Kasumi-1 (cell line): Measurements from ENCODE around the gene DSCAML1.

Experiments
- DNase-seq, 2 experiments: peaks; one replicate each; lab custom pipeline; 2025; lab: John Stamatoyannopoulos, UW

DSCAML1 gene

DNA sequence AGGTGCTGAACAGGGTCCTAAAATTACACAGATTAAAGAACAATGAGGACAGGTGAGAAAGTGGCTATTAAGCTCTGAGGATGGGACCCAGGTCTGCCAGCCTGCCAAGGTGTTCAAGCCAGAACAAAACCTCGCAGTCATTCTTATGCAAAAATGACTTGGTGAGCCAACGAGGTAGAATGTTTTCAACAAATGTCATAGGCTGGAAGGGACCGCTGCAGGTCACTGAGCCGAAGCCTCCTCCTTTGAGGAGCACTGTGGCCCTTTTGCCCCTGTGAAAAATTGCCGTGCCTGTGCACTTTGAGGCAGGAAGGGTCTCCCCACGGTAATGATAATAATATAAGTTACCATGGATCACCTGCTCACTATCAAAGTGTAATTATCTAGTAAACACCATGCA, 216.2 kb downstream of the DSCAML1 start:
- DNase-seq, result no peak

GRCh38 chr11:117579161-117579560, 217.9 kb downstream of the DSCAML1 start:
- DNase-seq, result no peak

- DNase-seq, result no peak
Measured at GRCh38 chr11:117575856-117576255, 221.2 kb downstream of the DSCAML1 start.

GRCh38 chr11:117574551-117574950, 222.5 kb downstream of the DSCAML1 start:
- DNase-seq, result no peak

- DNase-seq, result no peak
Measured at GRCh38 chr11:117573326-117573725, 223.7 kb downstream of the DSCAML1 start.

DNA sequence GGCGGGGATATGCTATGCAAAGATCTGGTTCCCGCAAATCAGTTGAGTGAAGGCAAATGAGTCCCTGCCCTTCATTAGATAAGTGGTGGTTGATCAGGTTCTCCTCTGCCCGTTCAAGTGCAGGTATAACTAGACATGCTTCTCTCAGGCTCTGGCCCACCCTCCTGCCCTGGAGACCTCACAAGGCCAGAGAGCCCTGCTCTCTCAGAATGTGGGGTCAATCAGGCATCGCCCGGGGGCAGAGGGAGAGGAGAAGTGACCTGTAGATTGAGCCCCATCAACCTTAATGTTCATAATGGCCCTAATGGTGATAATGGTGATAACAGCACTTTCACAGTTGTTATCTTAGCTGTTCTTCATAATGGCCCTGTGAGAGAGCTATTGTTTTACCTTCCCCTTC, 224.3 kb downstream of the DSCAML1 start:
- no peak for DNase-seq

- DNase-seq, result peak; percentile 5 to 8
Measured at GRCh38 chr11:117572129-117572528, 224.9 kb downstream of the DSCAML1 start.

- DNase-seq, result no peak
Measured at GRCh38 chr11:117570701-117571100, 226.3 kb downstream of the DSCAML1 start.

DNA sequence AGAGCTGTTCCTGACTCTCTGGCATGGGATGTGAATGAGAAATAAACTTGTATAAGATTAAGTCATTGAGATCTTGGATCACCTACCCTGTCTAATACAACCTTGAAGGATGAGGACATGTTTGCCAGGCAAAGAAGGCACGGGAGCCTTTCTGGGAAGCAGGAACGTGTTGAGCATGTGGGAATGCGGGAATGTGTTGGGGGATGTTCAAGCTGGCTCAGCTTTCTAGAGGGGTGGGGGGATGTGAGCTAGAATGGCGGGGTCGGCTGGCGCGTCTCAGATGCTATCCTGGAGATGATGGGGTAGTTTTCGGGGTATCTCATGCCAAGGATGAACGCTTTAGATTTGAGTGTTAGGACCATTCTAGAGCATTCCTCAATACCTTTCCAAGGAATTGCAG, 227.1 kb downstream of the DSCAML1 start:
- DNase-seq, result no peak

DNA sequence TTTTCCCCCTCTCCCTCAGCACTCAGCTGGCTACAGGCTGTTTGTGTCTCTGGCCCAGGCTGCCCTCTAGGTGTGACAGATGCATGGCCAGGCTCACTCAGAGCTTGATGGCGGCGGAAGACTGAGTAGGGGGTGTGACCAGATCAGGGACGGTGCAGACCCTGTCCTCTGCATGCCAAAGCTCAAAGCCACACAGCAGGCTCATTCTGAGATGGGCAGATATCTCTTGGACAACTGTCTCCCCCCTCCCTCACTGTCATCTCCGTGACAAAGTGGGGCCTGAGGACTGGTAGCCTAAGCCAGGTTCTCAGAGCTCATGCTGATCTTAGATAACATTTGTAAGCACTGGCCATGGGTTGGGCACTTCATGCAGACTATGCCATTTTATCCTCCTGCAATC, 231.3 kb downstream of the DSCAML1 start:
- DNase-seq, result no peak

- no peak for DNase-seq
Measured at GRCh38 chr11:117564321-117564720, 232.7 kb downstream of the DSCAML1 start.

GRCh38 chr11:117563556-117563955, 233.5 kb downstream of the DSCAML1 start:
- DNase-seq, result no peak

GRCh38 chr11:117562136-117562535, 234.9 kb downstream of the DSCAML1 start:
- DNase-seq, result no peak

DNA sequence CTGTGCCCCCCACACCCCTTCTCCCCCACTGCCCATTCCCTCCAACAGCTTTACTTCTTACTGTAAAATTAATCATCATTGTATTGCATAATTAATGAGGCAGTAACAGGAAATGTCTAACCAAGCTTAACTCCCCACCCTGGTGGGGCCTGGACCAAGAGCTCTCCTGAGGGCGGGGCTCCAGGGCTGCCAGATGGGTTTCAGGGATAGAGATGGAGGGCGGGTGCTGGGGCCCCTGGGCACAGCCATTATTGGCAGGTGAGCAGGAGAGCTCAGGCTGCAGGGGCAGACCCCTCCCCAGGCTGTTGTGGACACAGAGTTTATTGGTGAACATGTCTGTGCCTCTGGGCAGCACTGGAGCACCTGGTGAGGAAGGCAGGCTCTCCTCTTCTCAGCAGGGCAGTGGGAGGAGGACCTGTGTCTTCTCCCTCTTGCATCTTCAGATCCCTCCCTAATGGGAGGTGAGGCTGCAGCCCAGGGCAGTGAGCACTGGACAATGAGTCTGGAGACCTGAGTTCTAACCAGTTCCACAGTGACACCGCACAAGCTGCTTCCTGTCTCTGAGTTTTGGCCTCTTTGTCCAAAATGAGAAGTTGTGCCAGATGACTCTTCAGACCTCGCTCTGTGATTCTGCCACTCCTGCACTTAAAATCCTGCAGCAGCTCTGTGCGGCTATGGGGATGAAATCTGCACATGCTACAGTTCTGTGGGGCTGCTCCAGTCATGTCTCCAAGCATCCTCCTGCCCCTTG, 236.1 kb downstream of the DSCAML1 start:
- DNase-seq, result no peak

DNA sequence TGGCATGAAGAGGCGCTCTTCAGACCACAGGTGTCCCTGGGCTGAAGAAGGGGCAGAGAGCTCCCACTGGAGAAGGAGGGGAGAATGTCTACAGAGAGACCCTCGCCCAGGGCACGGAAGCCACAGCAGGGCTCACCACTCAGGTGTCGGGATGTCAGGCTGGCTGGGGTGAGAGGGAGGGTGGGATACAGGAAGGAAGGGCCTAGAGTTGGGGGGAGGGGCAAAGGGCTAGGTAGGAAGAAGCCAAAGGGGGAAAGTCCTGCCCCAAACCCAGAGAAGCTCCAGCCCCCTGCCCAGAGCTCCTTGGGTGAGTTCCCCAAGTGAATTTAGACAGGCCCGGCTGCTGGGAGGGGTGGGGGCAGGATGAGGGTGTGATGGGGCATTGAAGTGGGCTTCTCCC, 237.3 kb downstream of the DSCAML1 start:
- DNase-seq, result no peak

- no peak for DNase-seq
Measured at GRCh38 chr11:117557361-117557760, 239.7 kb downstream of the DSCAML1 start.

- DNase-seq, result no peak
Measured at GRCh38 chr11:117554601-117555333, 242.2 kb downstream of the DSCAML1 start.

GRCh38 chr11:117552626-117553025, 244.4 kb downstream of the DSCAML1 start:
- DNase-seq, result no peak

- no peak for DNase-seq
Measured at GRCh38 chr11:117551761-117552343, 245.2 kb downstream of the DSCAML1 start.

DNA sequence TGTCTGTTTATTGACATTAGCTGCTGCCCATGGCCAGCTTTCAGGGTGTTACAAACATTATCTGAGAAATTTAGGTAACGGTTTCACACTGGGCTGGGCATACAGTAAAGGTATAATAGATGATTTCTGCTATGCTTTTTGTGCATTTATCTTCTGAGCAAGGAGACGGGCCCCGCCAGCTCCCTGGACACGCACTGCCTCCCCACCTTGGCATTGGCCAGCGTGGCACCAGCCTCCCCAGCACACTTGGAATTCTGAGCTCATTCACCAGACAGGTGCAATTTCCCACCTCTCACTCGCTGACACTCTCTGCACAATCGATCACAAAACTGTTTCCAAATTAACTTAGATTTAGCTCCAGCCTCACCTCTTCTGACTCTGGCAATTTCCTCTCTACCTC, 246.6 kb downstream of the DSCAML1 start:
- DNase-seq, result no peak

DNA sequence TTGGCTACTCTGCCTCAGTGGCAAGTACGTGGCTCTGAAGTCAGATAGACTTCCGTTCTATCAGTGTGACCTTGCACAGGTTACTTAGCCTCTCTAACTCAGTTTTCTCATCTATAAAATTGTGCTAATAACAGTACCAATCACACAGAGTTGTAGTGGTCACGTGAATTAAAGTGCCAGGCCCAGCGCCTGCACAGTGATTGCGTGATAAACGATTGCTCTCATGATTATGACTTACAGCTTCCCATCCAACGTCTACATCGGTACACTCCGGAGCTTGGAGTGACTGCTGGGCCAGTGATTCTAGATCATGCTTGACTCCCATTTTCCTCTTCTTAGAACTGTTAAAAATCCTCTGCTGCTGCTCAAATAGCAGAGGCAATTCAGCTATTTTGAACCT, 247.6 kb downstream of the DSCAML1 start:
- no peak for DNase-seq

GRCh38 chr11:117548876-117549275, 248.1 kb downstream of the DSCAML1 start:
- no peak for DNase-seq

DNA sequence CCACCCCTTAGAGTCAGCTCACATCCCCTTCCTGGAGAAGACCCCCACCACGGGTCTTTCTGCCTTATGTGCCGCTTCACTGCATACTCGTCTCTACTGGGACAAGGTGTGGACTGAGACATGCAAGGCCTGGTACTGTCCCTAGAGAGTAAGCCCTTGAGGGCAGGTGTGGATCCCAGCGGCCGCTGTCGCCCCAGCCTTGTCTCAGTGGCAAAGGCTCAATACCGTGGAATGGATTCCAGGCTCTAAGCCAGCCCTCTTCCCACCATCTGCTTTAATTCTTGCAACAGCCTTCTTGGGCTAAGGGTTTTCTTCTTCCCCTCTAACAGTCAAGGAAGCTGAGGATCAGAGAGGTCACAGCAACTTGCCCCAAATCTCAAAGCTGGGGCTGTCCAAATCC, 249.1 kb downstream of the DSCAML1 start:
- no peak for DNase-seq
